Activated CD8-positive, alpha-beta memory T cell treated with anti-CD3 and anti-CD28 coated beads, Interleukin-2, amount 50 U/mL, for 1 hour (primary cell): ENCODE data around the gene TCFL5.
"Not testable (repeated sequence)": the region's sequence is repeated elsewhere in the genome, so short reads cannot be mapped to it uniquely, and the experiment has no call there.

ENCODE experiments used
- DNase-seq: peaks from one replicate; pipeline ENCODE4 v3.0.0-alpha.2; 2020; ENCODE audit errors: extremely low read depth

TCFL5 gene

GRCh38 chr20:62880147-62880934 lies 18.7 kb upstream of the TCFL5 start:
- no peak for DNase-seq

- no peak for DNase-seq
Measured at GRCh38 chr20:62879275-62880146, 17.9 kb upstream of the TCFL5 start.

GRCh38 chr20:62878244-62879038 lies 16.8 kb upstream of the TCFL5 start:
- DNase-seq = no peak

GRCh38 chr20:62876902-62877816 lies 15.5 kb upstream of the TCFL5 start:
- no peak for DNase-seq

GRCh38 chr20:62876501-62876901 lies 14.9 kb upstream of the TCFL5 start:
- DNase-seq = no peak

- no peak for DNase-seq
Measured at GRCh38 chr20:62875419-62876361, 14.1 kb upstream of the TCFL5 start.

- DNase-seq = no peak
Measured at GRCh38 chr20:62874964-62875344, 13.3 kb upstream of the TCFL5 start.

GRCh38 chr20:62873681-62874031 lies 12.0 kb upstream of the TCFL5 start:
- not testable (repeated sequence) for DNase-seq

GRCh38 chr20:62873280-62873679 lies 11.7 kb upstream of the TCFL5 start:
- no peak for DNase-seq

- no peak for DNase-seq
Measured at GRCh38 chr20:62872862-62873261, 11.2 kb upstream of the TCFL5 start.

GRCh38 chr20:62872184-62872847 lies 10.7 kb upstream of the TCFL5 start:
- no peak for DNase-seq

- DNase-seq = no peak
Measured at GRCh38 chr20:62864207-62864606, 2.6 kb upstream of the TCFL5 start.

GRCh38 chr20:62860924-62861691 lies 514 bp downstream of the TCFL5 start:
- no peak for DNase-seq

- DNase-seq = no peak
Measured at GRCh38 chr20:62860391-62860923, 1.2 kb downstream of the TCFL5 start.

- DNase-seq = no peak
Measured at GRCh38 chr20:62859721-62860120, 1.9 kb downstream of the TCFL5 start.

GRCh38 chr20:62858058-62858830 lies 3.4 kb downstream of the TCFL5 start:
- DNase-seq = no peak

GRCh38 chr20:62856931-62857619 lies 4.5 kb downstream of the TCFL5 start:
- DNase-seq = no peak
